WTC11 (cell line): ENCODE data around the gene CSTA. TPM values are rescaled to one million over a fixed set of nuclear protein-coding genes. Genes with fewer than 3 reads are reported as not detected.

ENCODE experiments used
- ATAC-seq: fragments of 200-7000 bp; cut with Tn5 transposase; 2 replicates; pipeline ENCODE4 v1.10.0; 2021; ENCODE audit warnings: mild to moderate bottlenecking, moderate library complexity
- CTCF ChIA-PET: fragments of 300-600 bp; sonication (Branson Sonifier 250); formaldehyde crosslinking; loops from one replicate; lab custom pipeline; 2021; ENCODE audit warnings: antibody characterized with exemption; lab: Charles Lee
- POLR2A ChIA-PET: fragments of 350-600 bp; sonication (Branson Sonifier 250); formaldehyde crosslinking; loops from one replicate; lab custom pipeline; 2021; ENCODE audit warnings: antibody characterized with exemption; lab: Charles Lee
- DNase-seq: peaks from one replicate; pipeline ENCODE4 v3.0.0; 2021; ENCODE audit warnings: low spot score
- H3K27ac Mint-ChIP-seq: 2 replicates; pipeline ENCODE4 v1.8.0; 2021; ENCODE audit warnings: mixed read lengths
- H3K27me3 Mint-ChIP-seq: 2 replicates; pipeline ENCODE4 v1.8.0; 2021; ENCODE audit warnings: low read depth, mild to moderate bottlenecking, moderate library complexity, mixed read lengths
- H3K36me3 Mint-ChIP-seq: 2 replicates; pipeline ENCODE4 v1.8.0; 2021; ENCODE audit warnings: mixed read lengths
- H3K4me1 Mint-ChIP-seq: 2 replicates; pipeline ENCODE4 v1.8.0; 2022; ENCODE audit warnings: mixed read lengths
- H3K4me3 Mint-ChIP-seq: 2 replicates; pipeline ENCODE4 v1.8.0; 2021; ENCODE audit warnings: mild to moderate bottlenecking, moderate library complexity, mixed read lengths
- H3K9me3 Mint-ChIP-seq: 2 replicates; pipeline ENCODE4 v1.8.0; 2021; ENCODE audit warnings: mixed read lengths
- ATF1 ChIP-seq: sonication (generic); formaldehyde crosslinking; IDR thresholded peaks from 2 replicates; pipeline ENCODE4 v1.8.1; 2023; ENCODE audit warnings: mild to moderate bottlenecking, moderate library complexity, missing genetic modification reagents
- CREB1 ChIP-seq: sonication (generic); formaldehyde crosslinking; IDR thresholded peaks from 2 replicates; pipeline ENCODE4 v1.8.0; 2023; ENCODE audit warnings: mild to moderate bottlenecking, missing genetic modification reagents
- ELF4 ChIP-seq: sonication (generic); formaldehyde crosslinking; IDR thresholded peaks from 2 replicates; pipeline ENCODE4 v1.8.1; 2022; ENCODE audit warnings: low read depth, mild to moderate bottlenecking, moderate library complexity, missing genetic modification reagents
- FOXK1 ChIP-seq: sonication (generic); formaldehyde crosslinking; IDR thresholded peaks from 2 replicates; pipeline ENCODE4 v1.8.0; 2022; ENCODE audit warnings: mild to moderate bottlenecking, moderate library complexity, missing genetic modification reagents
- GABPB1 ChIP-seq: sonication (generic); formaldehyde crosslinking; IDR thresholded peaks from 2 replicates; pipeline ENCODE4 v1.8.1; 2023; ENCODE audit warnings: mild to moderate bottlenecking, missing genetic modification reagents
- GRHL2 ChIP-seq: fragments of 250-450 bp; sonication (Bioruptor Pico); IDR thresholded peaks from 2 replicates; pipeline ENCODE4 v1.8.0; 2022; ENCODE audit warnings: mild to moderate bottlenecking, moderate library complexity; ENCODE audit not compliant: insufficient replicate concordance, severe bottlenecking
- IRF2 ChIP-seq: sonication (generic); formaldehyde crosslinking; IDR thresholded peaks from 2 replicates; pipeline ENCODE4 v1.8.0; 2022; ENCODE audit warnings: low read depth, missing genetic modification reagents, borderline replicate concordance
- KAT7 ChIP-seq: sonication (generic); formaldehyde crosslinking; IDR thresholded peaks from 2 replicates; pipeline ENCODE4 v1.8.1; 2023; ENCODE audit warnings: missing genetic modification reagents, mild to moderate bottlenecking, borderline replicate concordance
- NFYB ChIP-seq: sonication (generic); formaldehyde crosslinking; conservative IDR thresholded peaks from 2 replicates; pipeline ENCODE4 v1.8.0; 2022; ENCODE audit warnings: low read depth, missing genetic modification reagents
- NR3C1 ChIP-seq: sonication (generic); formaldehyde crosslinking; conservative IDR thresholded peaks from 2 replicates; pipeline ENCODE4 v1.8.1; 2023; ENCODE audit warnings: low read depth, mild to moderate bottlenecking, missing genetic modification reagents
- OVOL2 ChIP-seq: fragments of 250-450 bp; sonication (Bioruptor Pico); IDR thresholded peaks from 2 replicates; pipeline ENCODE4 v1.9.0; 2021; ENCODE audit warnings: mild to moderate bottlenecking, borderline replicate concordance
- SMAD4 ChIP-seq: sonication (generic); formaldehyde crosslinking; IDR thresholded peaks from 2 replicates; pipeline ENCODE4 v1.8.0; 2022; ENCODE audit warnings: mild to moderate bottlenecking, missing genetic modification reagents
- ZBTB21 ChIP-seq: sonication (generic); formaldehyde crosslinking; IDR thresholded peaks from 2 replicates; pipeline ENCODE4 v1.8.1; 2023; ENCODE audit warnings: mild to moderate bottlenecking, missing genetic modification reagents, borderline replicate concordance
- ZNF232 ChIP-seq: sonication (generic); formaldehyde crosslinking; IDR thresholded peaks from 2 replicates; pipeline ENCODE4 v1.8.0; 2022; ENCODE audit warnings: mild to moderate bottlenecking, missing genetic modification reagents
- ZNF671 ChIP-seq: fragments of 250-450 bp; sonication (Bioruptor Pico); IDR thresholded peaks from 2 replicates; pipeline ENCODE4 v1.8.0; 2021; ENCODE audit warnings: mild to moderate bottlenecking
- total RNA-seq: library from RNA; stranded (reverse); gene quantifications from 3 replicates; pipeline ENCODE4 v1.2.3, GENCODE V29; 2021
- TF ChIP-seq, protein P1 (sequence below): fragments of 250-450 bp; sonication (Bioruptor Pico); IDR thresholded peaks from 2 replicates; pipeline ENCODE4 v1.8.0; 2021; ENCODE audit warnings: mild to moderate bottlenecking
- TF ChIP-seq, protein P2 (sequence below): sonication (generic); formaldehyde crosslinking; IDR thresholded peaks from 2 replicates; pipeline ENCODE4 v1.8.0; 2022; ENCODE audit warnings: mild to moderate bottlenecking, missing genetic modification reagents
- TF ChIP-seq, protein P3 (sequence below): fragments of 250-450 bp; sonication (Bioruptor Pico); IDR thresholded peaks from 2 replicates; pipeline ENCODE4 v1.9.0; 2021; ENCODE audit warnings: mild to moderate bottlenecking
- TF ChIP-seq, protein P4 (sequence below): sonication (generic); formaldehyde crosslinking; IDR thresholded peaks from 2 replicates; pipeline ENCODE4 v1.8.1; 2023; ENCODE audit warnings: mild to moderate bottlenecking, missing genetic modification reagents, borderline replicate concordance
- TF ChIP-seq, protein P5 (sequence below): sonication (generic); formaldehyde crosslinking; IDR thresholded peaks from 2 replicates; pipeline ENCODE4 v1.8.1; 2022; ENCODE audit warnings: mild to moderate bottlenecking, missing genetic modification reagents, moderate library complexity, borderline replicate concordance

The CSTA gene
- total RNA-seq, 1 experiment from 2014 or later, result not detected

DNA sequence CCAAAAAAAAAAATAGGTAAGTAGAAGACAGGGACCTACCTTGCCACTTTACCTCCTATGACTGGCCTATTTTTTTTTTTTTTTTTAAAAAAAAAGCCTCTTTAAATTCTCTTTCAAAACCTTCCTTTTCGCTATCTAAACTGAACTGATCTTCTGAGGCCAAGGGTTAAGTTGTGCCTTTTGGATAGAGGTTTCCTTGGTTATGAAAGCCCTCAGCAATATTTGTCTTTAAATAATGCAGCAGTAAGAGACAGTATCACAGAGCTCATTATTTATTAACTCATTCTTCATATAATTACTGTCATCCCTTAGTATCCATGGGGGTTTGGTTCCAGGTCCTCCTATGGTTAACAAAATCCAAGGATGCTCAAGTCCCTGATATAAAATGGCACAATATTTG is 49.0 kb downstream of the CSTA start:
- Mint-ChIP-seq H3K9me3 (no peaks in the 10 kb centered on the region), H3K4me1 (no peaks in the 10 kb centered on the region), H3K36me3 (peaks cover 15% of the 10 kb centered on the region), H3K4me3 (no peak overlapping the region), H3K27ac (no peak overlapping the region), H3K27me3 (no peaks in the 10 kb centered on the region)
- ChIA-PET POLR2A (interaction anchor here (1.0 kb wide), 1 partner anchor 10 kb away, joined by 9 read pairs; the partner anchor contains the start of gene FAM162A), CTCF (no interaction called here)
- ATAC-seq, result no peak
- no peak for TF ChIP-seq NFYB (CRISPR knock-in tag)
- TF ChIP-seq, protein P1, sequence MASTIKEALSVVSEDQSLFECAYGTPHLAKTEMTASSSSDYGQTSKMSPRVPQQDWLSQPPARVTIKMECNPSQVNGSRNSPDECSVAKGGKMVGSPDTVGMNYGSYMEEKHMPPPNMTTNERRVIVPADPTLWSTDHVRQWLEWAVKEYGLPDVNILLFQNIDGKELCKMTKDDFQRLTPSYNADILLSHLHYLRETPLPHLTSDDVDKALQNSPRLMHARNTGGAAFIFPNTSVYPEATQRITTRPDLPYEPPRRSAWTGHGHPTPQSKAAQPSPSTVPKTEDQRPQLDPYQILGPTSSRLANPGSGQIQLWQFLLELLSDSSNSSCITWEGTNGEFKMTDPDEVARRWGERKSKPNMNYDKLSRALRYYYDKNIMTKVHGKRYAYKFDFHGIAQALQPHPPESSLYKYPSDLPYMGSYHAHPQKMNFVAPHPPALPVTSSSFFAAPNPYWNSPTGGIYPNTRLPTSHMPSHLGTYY (CRISPR knock-in tag), result no peak
- TF ChIP-seq ZNF671 (CRISPR knock-in tag), result no peak
- no peak for TF ChIP-seq OVOL2 (CRISPR knock-in tag)
- DNase-seq, result no peak

DNA sequence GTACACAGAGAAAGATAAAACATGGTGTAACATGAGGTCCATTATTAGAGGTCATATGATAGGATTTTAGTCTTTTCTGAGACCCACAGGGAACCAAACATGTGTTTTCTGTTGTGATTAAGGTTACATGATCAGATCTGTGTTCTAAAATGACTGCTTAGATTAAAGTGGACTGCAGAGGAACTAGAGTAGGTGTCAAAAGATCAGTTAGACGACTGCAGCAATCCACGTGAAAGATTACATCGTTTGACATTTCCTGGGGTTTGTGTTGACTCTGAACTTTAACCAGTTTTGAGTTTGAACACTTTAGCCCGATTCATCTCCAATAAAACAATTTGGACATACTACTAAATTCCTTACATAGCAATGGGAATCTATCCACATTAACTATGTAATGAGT is 52.9 kb downstream of the CSTA start:
- DNase-seq, result no peak
- ATAC-seq, result no peak
- peaks cover 10% of the 10 kb centered on the region for H3K4me1 Mint-ChIP-seq
- CTCF ChIA-PET, result no interaction called here
- H3K27me3 Mint-ChIP-seq, result no peaks in the 10 kb centered on the region
- H3K36me3 Mint-ChIP-seq, result peaks cover 5% of the 10 kb centered on the region
- no peak overlapping the region for H3K4me3 Mint-ChIP-seq
- POLR2A ChIA-PET, result no interaction called here
- H3K27ac Mint-ChIP-seq, result no peak overlapping the region
- no peaks in the 10 kb centered on the region for H3K9me3 Mint-ChIP-seq
- TF ChIP-seq GRHL2 (CRISPR knock-in tag) (no peak), KAT7 (CRISPR knock-in tag) (no peak), ZBTB21 (no peak), GABPB1 (CRISPR knock-in tag) (peak; percentile 82), ATF1 (CRISPR knock-in tag) (no peak)
- TF ChIP-seq, protein P2, sequence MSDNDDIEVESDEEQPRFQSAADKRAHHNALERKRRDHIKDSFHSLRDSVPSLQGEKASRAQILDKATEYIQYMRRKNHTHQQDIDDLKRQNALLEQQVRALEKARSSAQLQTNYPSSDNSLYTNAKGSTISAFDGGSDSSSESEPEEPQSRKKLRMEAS (CRISPR knock-in tag), result no peak

DNA sequence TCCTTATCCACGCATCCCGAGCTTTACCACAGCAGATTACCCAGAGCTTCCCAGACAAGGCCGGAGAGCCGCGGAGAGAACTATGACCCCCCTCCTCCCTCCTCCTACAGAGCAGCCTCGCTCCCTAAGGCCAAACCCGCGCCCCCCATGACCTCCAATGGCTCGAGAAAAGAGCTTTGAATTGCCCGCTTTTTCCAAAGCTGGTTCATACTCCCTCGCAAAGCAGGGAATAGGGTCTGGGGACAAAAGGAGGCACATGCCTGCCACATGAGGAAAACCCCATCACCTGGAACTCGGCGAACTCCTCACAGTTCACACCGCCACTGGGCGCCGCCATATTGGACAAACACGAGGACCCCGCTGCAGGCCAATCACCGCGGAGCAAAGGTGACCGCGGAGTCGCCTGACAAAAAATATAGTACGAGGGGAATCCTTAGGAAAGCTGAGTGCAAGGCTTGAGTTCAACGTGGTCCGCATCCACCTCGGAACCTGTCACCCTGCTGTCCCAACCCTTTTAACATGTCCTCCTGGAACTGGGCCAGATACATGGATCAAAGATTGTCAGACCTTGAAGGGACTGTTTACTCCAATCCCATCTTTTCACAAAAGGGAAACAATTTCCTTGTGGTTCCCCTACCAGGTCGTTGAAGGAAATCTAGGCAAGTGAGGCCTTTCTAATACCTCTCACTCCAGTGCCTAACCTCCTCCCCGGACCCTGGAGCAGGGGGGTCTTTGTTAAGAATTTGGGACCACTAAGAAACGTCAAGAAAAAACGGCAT is 58.0 kb downstream of the CSTA start, which contains the start of gene MIX23:
Gene MIX23, minus strand, starts transcription at position 344 of the 779 bp plus-strand sequence. Its CDS starts 7 bp downstream, at position 337.
- ATAC-seq (peak; percentile 56), DNase-seq (peak; percentile 88)
- H3K4me1 Mint-ChIP-seq, result peaks cover 44% of the 10 kb centered on the region
- no peaks in the 10 kb centered on the region for H3K9me3 Mint-ChIP-seq
- CTCF ChIA-PET, result interaction anchor here (1.1 to 2.6 kb wide), 4 partner anchors 10 to 836 kb away, joined by 3 to 40 read pairs (median 13); no protein-coding TSS in a partner anchor
- POLR2A ChIA-PET, result interaction anchor here (0.6 to 2.5 kb wide), 3 partner anchors 11 to 55 kb away, joined by 4 to 18 read pairs (median 7); partner anchors contain the start of gene WDR5B
- no peaks in the 10 kb centered on the region for H3K27me3 Mint-ChIP-seq
- peak within 1 kb of the TSS; percentile 98 for H3K27ac Mint-ChIP-seq
- peak within 1 kb of the TSS; percentile 90 for H3K4me3 Mint-ChIP-seq
- H3K36me3 Mint-ChIP-seq, result peaks cover 22% of the 10 kb centered on the region
- TF ChIP-seq NR3C1 (CRISPR knock-in tag) (no peak), OVOL2 (CRISPR knock-in tag) (no peak), ZNF232 (peak; percentile 70; the same call in 1 of the 2 replicates), ELF4 (CRISPR knock-in tag) (no peak), IRF2 (CRISPR knock-in tag) (no peak), FOXK1 (CRISPR knock-in tag) (peak; percentile 65; the same call in 1 of the 2 replicates), CREB1 (CRISPR knock-in tag) (no peak), SMAD4 (no peak)
- TF ChIP-seq, protein P3, sequence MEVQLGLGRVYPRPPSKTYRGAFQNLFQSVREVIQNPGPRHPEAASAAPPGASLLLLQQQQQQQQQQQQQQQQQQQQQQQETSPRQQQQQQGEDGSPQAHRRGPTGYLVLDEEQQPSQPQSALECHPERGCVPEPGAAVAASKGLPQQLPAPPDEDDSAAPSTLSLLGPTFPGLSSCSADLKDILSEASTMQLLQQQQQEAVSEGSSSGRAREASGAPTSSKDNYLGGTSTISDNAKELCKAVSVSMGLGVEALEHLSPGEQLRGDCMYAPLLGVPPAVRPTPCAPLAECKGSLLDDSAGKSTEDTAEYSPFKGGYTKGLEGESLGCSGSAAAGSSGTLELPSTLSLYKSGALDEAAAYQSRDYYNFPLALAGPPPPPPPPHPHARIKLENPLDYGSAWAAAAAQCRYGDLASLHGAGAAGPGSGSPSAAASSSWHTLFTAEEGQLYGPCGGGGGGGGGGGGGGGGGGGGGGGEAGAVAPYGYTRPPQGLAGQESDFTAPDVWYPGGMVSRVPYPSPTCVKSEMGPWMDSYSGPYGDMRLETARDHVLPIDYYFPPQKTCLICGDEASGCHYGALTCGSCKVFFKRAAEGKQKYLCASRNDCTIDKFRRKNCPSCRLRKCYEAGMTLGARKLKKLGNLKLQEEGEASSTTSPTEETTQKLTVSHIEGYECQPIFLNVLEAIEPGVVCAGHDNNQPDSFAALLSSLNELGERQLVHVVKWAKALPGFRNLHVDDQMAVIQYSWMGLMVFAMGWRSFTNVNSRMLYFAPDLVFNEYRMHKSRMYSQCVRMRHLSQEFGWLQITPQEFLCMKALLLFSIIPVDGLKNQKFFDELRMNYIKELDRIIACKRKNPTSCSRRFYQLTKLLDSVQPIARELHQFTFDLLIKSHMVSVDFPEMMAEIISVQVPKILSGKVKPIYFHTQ, result no peak; the same call in 1 of the 2 replicates
- TF ChIP-seq, protein P2 (CRISPR knock-in tag), result peak; percentile 75; the same call in 1 of the 2 replicates
- TF ChIP-seq, protein P4, sequence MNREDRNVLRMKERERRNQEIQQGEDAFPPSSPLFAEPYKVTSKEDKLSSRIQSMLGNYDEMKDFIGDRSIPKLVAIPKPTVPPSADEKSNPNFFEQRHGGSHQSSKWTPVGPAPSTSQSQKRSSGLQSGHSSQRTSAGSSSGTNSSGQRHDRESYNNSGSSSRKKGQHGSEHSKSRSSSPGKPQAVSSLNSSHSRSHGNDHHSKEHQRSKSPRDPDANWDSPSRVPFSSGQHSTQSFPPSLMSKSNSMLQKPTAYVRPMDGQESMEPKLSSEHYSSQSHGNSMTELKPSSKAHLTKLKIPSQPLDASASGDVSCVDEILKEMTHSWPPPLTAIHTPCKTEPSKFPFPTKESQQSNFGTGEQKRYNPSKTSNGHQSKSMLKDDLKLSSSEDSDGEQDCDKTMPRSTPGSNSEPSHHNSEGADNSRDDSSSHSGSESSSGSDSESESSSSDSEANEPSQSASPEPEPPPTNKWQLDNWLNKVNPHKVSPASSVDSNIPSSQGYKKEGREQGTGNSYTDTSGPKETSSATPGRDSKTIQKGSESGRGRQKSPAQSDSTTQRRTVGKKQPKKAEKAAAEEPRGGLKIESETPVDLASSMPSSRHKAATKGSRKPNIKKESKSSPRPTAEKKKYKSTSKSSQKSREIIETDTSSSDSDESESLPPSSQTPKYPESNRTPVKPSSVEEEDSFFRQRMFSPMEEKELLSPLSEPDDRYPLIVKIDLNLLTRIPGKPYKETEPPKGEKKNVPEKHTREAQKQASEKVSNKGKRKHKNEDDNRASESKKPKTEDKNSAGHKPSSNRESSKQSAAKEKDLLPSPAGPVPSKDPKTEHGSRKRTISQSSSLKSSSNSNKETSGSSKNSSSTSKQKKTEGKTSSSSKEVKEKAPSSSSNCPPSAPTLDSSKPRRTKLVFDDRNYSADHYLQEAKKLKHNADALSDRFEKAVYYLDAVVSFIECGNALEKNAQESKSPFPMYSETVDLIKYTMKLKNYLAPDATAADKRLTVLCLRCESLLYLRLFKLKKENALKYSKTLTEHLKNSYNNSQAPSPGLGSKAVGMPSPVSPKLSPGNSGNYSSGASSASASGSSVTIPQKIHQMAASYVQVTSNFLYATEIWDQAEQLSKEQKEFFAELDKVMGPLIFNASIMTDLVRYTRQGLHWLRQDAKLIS (CRISPR knock-in tag), result no peak
- TF ChIP-seq, protein P5, sequence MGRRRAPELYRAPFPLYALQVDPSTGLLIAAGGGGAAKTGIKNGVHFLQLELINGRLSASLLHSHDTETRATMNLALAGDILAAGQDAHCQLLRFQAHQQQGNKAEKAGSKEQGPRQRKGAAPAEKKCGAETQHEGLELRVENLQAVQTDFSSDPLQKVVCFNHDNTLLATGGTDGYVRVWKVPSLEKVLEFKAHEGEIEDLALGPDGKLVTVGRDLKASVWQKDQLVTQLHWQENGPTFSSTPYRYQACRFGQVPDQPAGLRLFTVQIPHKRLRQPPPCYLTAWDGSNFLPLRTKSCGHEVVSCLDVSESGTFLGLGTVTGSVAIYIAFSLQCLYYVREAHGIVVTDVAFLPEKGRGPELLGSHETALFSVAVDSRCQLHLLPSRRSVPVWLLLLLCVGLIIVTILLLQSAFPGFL (CRISPR knock-in tag), result no peak
